Measurements from ENCODE around the gene TCF4. TPM values are rescaled to one million over a fixed set of nuclear protein-coding genes. Genes with fewer than 3 reads are reported as not detected.
A peak's percentile ranks its signal among the peaks of the same experiment; 100 is the strongest.

TCF4 gene
- total and polyA plus RNA-seq, 4 donors: 14.3 to 356 (median 73.0) TPM

DNA sequence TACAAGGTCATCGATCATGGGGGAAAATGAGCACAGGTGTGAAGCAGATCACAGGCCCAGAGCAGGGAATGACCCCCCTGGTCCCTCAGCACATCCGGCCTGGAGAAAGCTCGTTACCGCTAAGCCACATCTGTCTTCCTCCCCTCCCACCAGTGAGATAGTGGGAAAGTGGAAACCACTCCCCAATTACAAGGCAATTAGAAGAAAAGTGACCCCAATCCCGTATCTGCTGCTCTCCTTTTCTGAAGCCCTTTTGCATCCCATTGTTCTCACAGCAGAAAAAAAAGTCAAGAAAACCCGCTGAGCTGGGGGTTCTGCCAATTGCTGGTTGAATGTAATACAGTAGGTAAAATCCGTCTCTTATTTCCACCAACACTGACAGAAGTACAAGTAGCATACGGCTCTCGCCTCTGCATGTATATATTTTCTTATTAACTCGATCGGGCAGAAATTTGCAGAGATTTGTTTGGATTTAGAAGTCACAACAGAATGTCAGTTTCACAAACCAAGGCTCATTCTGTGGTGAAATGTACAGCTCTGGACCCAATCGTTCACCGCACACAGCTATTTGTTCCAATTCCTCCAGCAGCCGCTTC lies 287.0 kb downstream of the TCF4 start:
- Histone ChIP-seq H3K9ac (ENCODE audit: insufficient read depth in 1 of 2, low read length in 2 of 2) (peak overlapping the region in 1 of 2 donors; percentile 2), H3K4me3 (no peak overlapping the region), H3K36me3 (ENCODE audit: control insufficient read depth in 4 of 4, insufficient read depth in 4 of 4, low read length in 4 of 4) (no peaks in the 10 kb centered on the region), H3K4me1 (ENCODE audit: control insufficient read depth in 5 of 5, insufficient read depth in 5 of 5, low read length in 5 of 5) (peaks cover 5 to 24% (median 16%) of the 10 kb centered on the region in 5 donors), H3K27me3 (ENCODE audit: control insufficient read depth in 3 of 3, insufficient read depth in 3 of 3, low read length in 2 of 3) (no peaks in the 10 kb centered on the region), H3K9me3 (ENCODE audit: control insufficient read depth in 4 of 4, insufficient read depth in 3 of 4, low read length in 3 of 4) (no peaks in the 10 kb centered on the region), H3K27ac (ENCODE audit: low read depth in 1 of 2, low read length in 1 of 2) (no peak overlapping the region)
- DNase-seq (peak in 2 of 3 donors; percentile 64 to 67), ATAC-seq (ENCODE audit: insufficient read depth, low FRiP score) (no peak)
- TF ChIP-seq, protein P1, sequence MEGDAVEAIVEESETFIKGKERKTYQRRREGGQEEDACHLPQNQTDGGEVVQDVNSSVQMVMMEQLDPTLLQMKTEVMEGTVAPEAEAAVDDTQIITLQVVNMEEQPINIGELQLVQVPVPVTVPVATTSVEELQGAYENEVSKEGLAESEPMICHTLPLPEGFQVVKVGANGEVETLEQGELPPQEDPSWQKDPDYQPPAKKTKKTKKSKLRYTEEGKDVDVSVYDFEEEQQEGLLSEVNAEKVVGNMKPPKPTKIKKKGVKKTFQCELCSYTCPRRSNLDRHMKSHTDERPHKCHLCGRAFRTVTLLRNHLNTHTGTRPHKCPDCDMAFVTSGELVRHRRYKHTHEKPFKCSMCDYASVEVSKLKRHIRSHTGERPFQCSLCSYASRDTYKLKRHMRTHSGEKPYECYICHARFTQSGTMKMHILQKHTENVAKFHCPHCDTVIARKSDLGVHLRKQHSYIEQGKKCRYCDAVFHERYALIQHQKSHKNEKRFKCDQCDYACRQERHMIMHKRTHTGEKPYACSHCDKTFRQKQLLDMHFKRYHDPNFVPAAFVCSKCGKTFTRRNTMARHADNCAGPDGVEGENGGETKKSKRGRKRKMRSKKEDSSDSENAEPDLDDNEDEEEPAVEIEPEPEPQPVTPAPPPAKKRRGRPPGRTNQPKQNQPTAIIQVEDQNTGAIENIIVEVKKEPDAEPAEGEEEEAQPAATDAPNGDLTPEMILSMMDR (IDR thresholded peaks at IDR 0.05; ENCODE audit: control extremely low read depth, extremely low read depth): no peak
- WGBS, 2 donors: 76 to 83% methylated on average over 14 of the region's 14 CpGs

DNA sequence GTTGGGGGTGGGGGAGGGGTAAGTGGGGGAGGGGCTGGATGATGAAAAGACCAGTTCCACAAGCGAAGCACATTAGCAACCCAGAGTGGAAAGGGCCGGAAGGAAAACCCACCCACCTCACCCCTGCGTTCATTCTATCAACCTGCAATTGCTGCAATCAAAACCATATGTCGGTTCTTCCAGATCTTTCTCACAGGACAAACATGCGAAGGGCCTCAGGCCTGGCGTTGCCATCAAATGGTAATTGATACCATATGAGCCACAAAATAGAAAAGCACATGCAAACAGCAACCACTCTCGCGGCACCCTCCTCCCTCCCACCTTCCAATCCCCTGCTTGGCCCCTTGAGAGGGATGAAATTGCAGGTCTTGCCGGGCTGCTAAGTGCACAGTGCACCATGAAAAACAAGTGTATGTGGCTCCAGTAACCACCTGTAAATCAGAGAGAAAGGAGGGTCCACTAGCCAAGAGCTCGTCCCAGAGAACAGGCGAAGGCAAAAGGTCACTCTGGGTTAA lies 287.5 kb downstream of the TCF4 start:
- Histone ChIP-seq H3K36me3 (ENCODE audit: control insufficient read depth in 4 of 4, insufficient read depth in 4 of 4, low read length in 4 of 4) (peaks cover 0 to 3% (median 0%) of the 10 kb centered on the region in 4 donors), H3K9me3 (ENCODE audit: control insufficient read depth in 4 of 4, insufficient read depth in 3 of 4, low read length in 3 of 4) (no peaks in the 10 kb centered on the region), H3K27ac (ENCODE audit: low read depth in 1 of 2, low read length in 1 of 2) (no peak overlapping the region), H3K9ac (ENCODE audit: insufficient read depth in 1 of 2, low read length in 2 of 2) (no peak overlapping the region), H3K27me3 (ENCODE audit: control insufficient read depth in 3 of 3, insufficient read depth in 3 of 3, low read length in 2 of 3) (no peaks in the 10 kb centered on the region), H3K4me1 (ENCODE audit: control insufficient read depth in 5 of 5, insufficient read depth in 5 of 5, low read length in 5 of 5) (peaks cover 5 to 24% (median 16%) of the 10 kb centered on the region in 5 donors), H3K4me3 (no peak overlapping the region)
- ATAC-seq (ENCODE audit: insufficient read depth, low FRiP score) (no peak), DNase-seq (no peak)
- 87 to 92% methylated on average over 11 of the region's 11 CpGs for WGBS, 2 donors
- TF ChIP-seq, protein P1 (IDR thresholded peaks at IDR 0.05; ENCODE audit: control extremely low read depth, extremely low read depth): no peak

DNA sequence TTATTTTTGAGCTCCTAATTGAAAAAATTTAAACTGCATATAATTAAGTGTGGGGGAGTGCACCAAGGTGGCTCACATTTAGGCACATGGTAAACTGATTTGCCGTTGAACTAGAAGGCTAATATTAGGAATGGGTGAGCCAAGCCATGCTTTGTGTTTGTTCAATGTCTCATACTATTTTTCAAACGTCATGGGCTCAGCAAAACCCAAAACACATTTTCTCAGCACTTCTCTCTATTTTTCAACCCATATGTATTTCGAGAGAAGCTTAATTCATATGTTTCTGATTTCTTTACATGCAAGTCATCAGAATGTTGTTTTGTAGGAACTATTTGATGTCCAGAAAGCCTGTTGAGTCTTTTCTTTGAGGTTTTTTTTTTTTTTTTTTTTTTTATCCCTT lies 291.2 kb downstream of the TCF4 start:
- ATAC-seq (ENCODE audit: insufficient read depth, low FRiP score): no peak
- Histone ChIP-seq H3K4me3 (no peak overlapping the region), H3K27ac (ENCODE audit: low read depth in 1 of 2, low read length in 1 of 2) (no peak overlapping the region), H3K9ac (ENCODE audit: insufficient read depth in 1 of 2, low read length in 2 of 2) (no peak overlapping the region), H3K4me1 (ENCODE audit: control insufficient read depth in 5 of 5, insufficient read depth in 5 of 5, low read length in 5 of 5) (peaks cover 5 to 28% (median 8%) of the 10 kb centered on the region in 5 donors), H3K27me3 (ENCODE audit: control insufficient read depth in 3 of 3, insufficient read depth in 3 of 3, low read length in 2 of 3) (no peaks in the 10 kb centered on the region), H3K9me3 (ENCODE audit: control insufficient read depth in 4 of 4, insufficient read depth in 3 of 4, low read length in 3 of 4) (no peaks in the 10 kb centered on the region), H3K36me3 (ENCODE audit: control insufficient read depth in 4 of 4, insufficient read depth in 4 of 4, low read length in 4 of 4) (peaks cover 0 to 3% (median 0%) of the 10 kb centered on the region in 4 donors)
- TF ChIP-seq, protein P1 (IDR thresholded peaks at IDR 0.05; ENCODE audit: control extremely low read depth, extremely low read depth): no peak
- WGBS, 2 donors: 83 to 93% methylated on average over 3 of the region's 3 CpGs
- DNase-seq: no peak

All from lung (tissue), 12 donors.